ENCODE measurements around the gene MXRA8.
"Not testable (repeated sequence)": the region's sequence is repeated elsewhere in the genome, so short reads cannot be mapped to it uniquely, and the experiment has no call there.

MXRA8 gene

DNA sequence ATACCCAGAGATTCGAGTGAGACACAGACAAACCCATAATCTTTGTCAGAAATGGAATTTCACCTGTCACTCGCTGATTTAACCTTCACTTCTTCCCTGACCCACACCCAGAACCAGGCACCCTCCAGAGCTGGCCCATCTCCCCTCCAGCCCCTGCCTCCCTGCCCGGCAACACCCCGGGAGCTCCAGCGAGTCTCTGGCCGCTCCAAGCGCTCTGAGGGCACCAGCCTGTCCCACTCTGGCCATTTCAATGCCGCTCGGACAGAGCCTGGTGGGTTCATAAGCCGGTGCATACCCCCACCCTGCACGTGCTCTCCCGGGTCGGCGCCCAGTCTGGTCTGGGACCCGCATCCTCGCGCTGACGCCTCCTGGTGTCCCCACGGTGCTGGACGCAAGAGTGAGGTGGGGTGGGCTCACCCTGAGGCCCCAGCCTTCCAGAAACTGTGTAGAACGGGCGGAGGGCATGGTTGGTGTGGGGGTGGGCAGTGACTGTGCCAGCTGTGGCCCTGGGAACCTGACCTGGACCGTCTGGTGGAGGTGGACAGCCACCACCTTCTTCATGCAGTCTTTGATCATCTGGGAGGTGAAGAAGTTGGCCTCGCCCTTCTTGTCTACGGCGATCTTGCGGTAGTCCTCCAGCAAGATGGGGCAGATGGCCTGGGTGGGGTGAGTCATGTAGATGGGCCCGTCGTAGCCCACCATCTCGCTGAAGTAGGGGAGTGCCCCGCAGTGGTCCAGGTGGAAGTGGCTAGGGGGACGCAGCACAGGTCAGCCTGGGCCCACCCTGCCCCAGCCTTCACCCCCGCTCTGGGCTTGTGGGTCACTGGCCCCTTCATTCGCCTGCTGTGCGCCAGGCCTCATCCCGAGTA is 39.3 kb downstream of the MXRA8 start:
- no peak for DNase-seq

DNA sequence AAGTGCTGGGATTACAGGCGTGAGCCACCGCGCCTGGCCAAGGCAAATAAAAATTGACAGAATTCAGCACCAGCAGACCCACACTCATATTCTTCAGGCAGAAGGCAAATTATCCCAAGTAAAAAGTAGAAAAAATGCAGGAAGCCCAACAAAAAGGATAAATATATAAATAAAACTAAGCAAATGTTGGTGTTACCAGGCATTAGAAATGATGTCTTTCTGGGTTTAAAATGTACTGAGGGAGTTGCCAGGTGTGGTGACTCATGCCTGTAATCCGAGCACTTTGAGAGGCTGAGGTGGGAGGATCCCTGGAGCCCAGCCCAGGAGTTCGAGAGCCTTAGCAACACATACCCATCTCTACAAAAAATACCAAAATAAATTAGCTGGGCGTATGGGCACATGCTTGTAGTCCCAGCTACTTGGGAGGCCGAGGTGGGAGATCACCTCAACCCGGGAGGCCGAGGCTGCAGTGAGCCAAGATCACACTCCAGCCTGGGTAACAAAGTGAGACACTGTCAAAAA is 40.2 kb downstream of the MXRA8 start:
- peak in 1 of 2 donors; percentile 31 for DNase-seq

DNA sequence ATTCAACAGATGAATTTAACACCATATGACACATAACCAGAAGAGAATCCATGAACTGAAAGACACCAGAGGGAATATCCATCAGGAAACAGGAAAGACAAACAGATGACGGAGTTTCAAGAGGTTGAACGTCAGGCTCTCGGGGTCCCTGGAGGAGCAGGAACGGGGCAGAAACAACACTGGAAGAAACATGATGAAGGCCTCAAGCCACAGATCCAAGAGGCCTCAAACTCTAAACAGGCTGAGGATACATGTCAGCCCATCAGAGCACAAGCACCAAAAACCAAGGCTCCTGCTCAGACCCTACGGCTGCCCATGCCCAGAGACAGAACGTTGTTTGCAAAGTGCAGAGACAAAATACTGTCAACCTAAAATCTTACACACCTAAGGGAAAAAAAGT is 40.9 kb downstream of the MXRA8 start:
- DNase-seq: no peak

DNA sequence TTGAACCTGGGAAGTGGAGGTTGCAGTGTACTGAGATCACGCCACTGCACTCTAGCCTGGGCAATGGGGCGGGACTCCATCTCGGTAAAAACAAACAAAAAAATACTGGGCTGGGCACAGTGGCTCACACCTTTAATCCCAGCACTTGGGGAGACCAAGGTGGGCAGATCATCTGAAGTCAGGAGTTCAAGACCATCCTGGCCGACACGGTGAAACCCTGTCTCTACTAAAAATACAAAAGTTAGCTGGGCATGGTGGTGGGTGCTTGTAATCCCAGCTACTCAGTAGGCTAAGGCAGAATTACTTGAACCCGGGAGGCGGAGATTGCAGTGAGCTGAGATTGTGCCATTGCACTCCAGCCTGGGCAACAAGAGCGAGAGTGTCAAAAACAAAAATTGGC is 42.2 kb downstream of the MXRA8 start:
- not testable (repeated sequence) for DNase-seq

DNA sequence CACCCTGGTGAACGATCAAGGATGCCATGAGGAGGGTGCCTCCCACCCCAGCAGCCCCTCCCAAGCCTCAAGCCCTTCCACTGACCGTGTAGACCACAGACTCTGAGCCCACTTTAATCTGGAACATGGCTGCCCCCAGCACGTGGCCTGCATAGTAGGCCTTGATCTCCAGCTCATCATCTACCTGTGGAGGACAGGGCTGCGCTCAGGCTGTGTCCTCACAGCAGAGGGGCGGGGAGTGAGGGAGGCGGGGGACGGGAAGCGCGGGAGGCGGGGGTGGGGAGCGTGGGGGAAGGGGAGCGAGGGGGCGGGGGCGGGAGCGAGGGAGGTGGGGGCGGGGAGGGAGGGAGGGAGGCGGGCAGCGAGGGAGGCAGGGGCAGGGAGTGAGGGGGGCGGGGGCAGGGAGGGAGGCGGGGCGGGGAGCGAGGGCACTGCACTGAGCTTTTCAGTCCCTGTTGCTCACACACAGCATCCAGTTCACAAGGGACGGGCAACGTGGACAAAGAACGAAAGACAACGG is 42.9 kb downstream of the MXRA8 start:
- no peak for DNase-seq

DNA sequence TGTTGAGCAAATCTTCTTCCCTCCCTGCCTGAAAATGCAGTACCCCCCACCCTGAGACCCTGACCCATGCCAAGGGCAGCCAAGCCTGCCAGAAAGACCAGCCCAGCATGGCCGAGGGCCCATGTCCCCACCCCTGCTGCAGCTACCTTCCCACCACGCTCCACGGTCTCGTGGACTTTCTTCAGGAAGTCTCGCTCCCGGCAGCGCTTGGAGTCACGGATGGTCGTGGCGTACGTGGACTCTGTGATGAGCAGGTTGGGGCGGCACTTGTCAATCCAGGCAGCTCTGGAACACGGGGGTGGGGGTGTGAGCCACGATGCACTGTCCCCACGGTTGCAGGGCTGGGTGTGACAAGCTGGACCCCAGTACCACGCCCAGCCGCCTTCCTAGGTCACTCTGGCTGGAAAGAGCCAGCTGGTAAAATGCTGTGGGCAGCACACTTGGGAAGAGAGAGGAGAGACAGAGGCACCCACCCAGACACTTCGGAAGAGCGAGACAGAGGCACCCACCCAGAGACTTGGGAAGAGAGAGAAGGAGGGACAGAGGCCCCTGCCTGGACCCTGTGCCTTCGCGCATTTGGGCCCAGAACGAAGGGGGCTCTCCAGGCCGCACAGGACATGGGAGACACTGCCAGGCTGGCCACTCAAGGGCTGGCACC is 43.5 kb downstream of the MXRA8 start:
- no peak for DNase-seq

DNA sequence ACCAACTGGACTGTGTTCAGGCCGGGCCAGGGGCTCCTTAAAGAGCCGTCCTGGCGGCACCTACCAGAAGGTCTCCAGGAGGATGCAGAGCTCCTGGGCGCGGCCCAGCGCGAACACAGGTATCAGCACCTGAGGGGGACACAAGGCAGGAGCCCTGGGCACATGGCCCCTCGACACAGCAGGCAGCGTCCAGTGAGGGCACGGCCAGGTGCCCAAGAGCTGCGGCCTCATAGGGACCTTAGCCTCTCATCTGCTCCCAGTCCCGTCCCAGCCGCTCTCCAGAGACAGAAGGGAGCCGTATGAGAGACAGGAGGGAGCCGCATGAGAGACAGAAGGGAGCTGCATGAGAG is 44.1 kb downstream of the MXRA8 start:
- DNase-seq: no peak

DNA sequence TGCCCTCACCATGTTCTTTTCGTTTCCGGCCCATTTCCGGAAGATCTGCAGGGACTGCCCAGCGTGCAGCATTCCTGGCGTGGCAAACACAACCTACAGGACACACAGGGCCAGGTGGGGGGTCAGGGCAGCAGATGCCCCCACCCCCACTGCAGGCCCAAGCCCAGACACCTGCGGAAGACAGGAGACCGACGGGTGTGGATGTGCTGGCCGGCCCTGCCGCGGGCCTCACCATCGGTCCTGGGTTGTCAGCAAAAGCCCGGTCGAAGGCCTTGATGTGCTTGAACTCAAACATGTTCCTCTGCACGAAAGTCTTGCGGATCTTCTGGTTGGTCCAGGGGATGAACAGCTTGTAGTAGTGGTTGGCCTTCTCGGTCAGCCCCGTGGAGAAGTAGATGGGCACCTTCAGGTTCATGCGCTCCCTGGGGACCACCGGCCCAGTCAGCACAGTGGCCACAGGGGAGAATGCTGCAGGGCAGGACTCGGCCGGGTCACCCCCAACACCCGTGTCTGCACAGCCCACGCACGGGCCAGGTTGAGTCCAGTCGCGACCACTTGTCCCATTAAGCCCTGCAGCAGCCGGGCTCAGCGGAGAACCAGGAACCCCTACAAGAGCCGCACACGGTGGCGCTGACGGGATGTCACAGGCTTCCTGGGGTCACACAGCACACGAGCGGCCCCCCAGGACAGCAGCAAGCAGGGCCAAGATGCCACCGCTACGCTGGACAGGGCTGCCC is 44.7 kb downstream of the MXRA8 start:
- no peak for DNase-seq

DNA sequence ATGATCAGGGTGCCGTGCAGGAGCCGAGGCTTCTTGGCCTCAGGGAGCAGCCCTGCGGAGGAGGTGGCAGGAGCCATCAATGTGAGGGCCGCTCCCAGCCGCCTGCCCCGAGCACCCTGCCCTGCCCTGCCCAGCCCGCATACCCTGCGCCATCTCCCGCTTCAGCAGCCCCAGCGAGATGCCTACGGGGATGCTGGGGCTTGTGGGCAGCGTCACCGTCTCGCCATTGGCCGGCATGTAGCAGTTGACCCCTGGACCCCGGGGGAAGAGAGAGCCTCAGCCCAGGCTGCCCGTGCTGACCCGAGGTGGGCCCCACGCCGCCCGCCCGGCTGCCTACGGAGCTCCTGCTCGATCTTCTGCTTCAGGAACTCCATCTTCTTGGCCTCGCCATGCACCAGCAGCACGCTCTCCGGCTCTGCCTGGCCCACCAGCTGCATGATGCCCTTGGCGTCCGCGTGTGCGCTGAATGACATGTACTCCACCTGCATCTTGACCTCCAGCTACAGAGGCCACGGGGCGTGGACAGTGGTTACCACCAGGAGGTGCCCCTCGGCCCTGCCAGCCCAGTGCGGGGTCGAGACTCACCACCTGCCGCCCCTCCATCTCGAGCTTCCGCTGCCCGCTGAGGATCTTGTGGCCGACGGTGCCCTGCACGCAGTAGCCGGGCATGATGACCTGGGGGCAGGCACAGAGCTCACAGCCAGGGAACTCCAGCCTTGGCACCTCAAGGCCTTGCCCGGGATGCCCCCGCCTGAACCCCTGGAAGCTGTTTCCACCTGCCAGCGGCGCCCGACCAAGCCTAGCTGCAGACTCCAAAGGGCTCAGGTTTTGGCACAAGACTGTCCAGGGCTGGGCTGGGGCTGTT is 45.7 kb downstream of the MXRA8 start:
- no peak for DNase-seq

DNA sequence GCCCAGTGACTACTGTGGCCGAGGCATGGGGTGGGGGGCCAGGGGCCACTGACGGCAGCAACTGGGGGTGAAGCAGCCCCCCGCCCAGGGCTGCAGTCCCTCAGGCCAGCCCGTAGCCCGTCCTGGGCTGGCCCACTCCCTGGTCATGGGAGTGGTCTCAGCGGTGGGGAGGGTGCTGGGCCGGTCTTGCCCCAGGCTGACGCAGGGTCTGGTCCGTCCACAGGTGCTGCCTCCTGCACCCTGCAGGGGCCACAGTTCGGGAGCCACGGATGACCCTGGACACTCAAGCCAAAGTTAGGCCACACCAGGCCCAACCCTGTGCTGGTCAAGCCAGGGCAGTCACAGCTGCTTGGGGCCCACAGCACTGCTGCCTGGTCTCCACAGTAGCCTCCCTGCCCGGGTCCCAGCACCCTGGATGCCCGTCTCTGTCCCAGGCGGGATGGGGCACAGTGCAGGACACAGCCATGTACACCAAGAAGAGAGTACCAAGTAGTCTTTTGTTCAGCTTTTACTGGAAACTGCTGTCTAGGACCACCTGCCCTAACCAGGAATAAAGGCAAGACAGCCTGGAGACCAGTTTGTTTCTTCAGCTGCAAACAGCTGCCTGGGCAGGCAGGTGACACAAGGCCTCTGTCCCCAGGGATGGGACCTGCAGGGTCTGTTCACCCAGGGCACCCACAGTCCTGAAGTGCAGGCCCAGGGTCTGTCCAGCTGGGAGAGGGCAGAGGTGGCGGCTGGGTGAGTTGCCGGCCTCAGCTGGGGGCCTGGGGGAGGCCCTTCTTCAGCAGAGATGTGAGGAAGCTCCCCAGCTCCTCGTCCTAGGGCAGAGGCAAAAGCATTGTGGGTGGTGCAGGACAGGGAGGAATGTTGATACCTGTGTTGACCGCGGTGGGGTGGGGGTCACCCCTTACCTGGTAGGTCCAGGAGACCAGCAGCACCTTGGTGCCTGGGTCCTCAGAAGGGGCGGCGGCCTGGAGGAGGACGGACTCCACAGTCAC is 46.9 kb downstream of the MXRA8 start:
- no peak for DNase-seq

DNA sequence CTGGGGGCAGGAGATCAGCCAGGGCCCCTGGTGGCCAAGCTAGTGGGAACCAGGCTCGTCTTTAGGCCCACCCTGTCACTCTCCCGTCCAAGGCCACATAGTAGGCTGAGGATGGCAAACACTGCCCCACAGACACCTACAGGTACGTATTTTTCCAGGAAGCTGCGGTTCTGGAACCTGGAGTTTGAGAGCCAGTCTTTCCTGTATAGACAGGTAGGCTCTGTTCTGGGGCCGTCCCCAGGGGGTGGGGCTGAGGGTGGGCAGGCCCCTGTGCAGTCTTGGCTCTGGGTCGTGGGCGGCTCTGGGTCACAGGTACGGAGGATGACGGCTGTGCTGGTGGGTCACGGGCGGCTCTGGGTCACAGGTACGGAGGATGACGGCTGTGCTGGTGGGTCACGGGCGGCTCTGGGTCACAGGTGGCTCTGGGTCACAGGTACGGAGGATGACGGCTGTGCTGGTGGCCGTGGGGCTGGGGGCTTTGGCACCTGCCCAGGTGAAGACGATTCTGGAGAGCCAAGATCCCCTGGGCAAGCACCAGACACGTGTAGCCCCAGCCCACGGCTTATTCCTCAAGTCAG is 47.8 kb downstream of the MXRA8 start:
- DNase-seq: no peak

DNA sequence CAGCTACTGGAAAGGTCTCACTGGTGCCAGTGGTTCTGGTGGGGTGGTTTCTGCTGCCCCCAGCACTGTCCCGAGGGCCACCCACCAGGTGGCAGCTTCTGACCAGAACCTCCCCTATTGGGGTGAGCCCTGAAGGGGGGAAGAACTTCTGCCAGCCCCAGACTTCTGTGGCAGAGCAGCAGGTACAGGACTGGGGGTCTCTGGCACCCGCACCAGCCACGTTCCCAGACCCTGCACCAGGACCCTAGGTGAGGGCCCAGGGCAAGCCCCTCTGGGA is 48.3 kb downstream of the MXRA8 start:
- DNase-seq: no peak

DNA sequence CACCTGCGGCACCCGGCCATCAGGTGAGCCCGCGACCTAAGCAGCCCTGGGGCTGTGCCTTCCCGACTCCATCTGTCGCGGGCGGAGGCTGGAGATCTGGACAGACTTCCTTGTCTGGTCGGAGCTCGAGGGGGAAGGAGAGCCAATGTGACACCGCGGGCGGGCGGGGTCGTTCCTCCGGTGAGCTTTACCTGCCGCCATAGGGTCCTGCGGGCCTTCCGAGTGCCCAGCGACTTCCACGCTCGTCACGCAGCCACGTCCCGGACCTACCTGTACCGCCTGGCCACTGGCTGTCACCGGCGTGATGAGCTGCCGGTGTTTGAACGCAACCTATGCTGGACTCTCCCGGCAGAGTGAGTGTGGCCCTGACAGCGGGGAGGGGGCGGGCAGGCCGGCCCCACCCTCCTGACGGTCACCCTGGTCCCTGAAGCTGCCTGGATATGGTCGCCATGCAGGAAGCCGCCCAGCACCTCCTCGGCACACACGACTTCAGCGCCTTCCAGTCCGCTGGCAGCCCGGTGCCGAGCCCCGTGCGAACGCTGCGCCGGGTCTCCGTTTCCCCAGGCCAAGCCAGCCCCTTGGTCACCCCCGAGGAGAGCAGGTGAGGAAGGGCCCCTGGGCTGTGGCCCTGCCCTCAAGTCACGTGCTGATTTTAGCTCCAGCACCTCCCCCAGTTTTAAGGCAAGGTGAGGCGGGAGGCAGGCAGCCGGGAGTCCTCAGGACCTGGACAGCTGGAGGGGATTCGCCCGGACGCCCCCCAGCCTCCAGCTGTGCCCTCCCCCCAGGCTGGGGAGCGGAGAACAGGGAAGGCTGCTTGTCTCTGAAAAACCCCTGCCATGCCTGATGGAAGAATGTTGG is 48.9 kb downstream of the MXRA8 start:
- no peak for DNase-seq

DNA sequence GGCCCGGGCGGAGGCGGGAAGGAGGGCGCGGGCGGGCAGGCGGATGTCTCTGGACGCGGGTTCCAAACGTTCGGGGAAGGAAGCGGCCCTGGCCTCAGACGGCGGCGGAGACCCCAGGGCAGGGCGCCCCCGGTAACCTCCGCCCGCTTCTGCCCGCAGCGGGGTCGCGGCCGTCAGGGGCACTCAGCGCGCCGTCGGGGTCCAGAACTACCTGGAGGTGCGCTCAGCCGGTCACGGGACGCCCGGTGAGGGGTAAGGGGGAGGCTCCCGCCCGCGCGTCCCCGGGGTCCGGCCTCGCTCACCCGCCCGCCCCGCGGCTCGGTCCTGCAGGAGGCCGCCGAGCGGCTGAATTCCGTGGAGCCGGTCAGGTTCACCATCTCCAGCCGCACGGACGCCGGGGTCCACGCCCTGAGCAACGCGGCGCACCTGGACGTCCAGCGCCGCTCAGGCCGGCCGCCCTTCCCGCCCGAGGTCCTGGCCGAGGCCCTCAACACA is 49.6 kb downstream of the MXRA8 start:
- no peak for DNase-seq

DNA sequence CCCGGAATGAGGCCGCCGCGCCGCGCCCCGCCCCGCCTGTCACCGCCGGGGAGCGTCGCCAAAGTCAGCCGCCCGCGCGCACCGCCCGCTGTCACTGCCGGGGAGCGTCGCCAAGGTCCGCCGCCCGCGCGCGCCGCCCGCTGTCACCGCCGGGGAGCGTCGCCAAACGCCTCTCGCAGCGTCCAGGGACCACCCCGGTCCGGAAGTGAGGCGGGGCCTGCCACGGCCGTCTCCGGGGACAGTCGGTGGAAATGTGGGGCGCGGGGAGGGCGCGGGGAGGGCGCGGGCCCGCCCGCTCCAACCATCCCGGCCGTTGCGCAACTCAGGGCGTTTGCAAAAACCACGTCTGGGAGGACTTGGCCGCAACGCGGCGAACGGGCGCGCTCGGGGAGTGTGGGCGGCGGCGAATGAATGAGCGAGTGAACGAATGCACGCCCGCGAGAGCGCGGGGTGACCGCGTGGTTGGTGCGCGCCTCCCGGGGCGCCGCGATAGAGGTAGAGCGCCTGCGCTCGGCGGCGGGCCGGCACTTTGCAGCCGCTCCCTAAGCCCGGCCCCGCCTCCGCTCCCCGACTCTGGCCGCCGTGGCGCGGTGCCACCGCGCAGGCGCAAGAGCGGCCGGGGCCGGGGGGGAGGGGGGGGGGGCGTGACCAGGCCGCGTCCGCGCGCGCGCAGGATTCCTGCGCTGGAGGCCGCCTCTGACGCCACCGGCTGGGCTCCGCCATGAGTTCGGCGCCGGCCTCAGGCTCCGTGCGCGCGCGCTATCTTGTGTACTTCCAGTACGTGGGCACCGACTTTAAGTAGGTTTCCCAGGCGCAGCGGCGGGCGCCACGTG is 50.2 kb downstream of the MXRA8 start, which contains the start of the genes ACAP3 and PUSL1:
Gene ACAP3 (minus strand): TSS at position 8 of the 833 bp plus-strand sequence. CDS start 115 bp downstream, outside the sequence.
Gene PUSL1 (plus strand): TSS at position 675 of the 833 bp plus-strand sequence. CDS start 47 bp downstream, at position 722.
- DNase-seq: peak; percentile 82 to 87

DNA sequence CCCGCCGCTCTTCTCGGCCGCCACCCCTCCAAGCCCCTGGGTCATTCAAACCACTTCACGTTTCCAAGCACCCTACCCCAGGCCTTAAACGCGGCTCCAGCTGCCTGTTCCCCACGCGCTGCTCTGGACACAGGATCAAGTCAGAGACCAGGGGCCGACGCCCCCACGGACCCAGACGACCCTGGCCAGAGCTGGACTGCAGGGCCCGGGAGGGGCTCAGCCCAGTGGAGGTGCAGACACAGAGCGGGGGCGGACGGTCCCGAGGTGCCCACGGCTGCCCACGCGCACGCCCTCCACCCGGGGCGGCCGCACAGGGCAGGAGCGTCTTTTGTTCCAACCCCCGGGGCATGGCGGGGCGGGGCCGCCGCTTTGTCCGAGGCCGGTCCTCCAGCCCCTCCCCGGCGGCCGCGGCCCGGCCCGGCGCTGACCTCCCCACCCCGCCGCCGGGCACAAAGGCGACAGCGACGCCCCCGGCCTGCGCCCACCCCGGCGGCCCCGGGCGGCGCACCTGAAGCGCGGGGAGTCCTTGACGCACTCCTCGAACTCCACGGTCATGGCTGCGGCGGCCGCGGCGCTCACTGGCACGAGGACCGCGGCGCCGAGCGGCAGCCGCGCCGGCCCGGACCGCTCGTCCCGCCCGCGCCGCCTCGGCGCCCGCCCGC is 51.0 kb downstream of the MXRA8 start:
- DNase-seq: no peak

DNA sequence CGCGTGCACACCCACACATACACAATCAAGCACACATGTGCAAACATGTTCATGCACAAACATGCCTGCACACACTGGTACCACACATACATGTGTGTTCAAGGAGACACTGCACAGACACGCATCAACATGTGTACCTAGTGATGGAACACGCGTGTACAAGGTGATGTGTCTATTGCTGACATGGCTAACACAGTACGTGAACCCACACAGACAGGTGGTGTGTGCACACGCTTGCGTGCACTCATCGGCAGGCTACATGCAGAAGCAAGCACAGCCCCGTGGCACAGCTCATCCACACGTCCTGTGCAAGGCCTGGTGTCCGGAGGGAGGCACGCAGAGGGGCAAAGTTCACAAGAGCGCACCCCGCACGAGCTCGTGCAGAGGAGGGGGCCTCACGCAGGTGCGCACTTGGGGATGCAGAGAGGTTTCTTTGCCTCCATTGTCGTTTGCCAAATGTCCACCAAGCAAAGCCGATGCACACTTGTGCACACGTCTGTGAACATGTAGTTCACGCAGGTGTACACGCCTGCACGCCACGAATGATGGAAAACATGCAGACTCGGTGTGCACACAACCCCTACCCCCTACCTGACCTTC is 51.6 kb downstream of the MXRA8 start:
- no peak for DNase-seq

All from hippocampal formation (tissue), 2 donors.